AG09319 (cell line): ENCODE measurements around the gene TPRG1L.

Experiments used
- DNase-seq: peaks from one replicate; pipeline ENCODE4 v3.0.0-alpha.2; 2010; ENCODE audit warnings: low read depth; ENCODE audit errors: extremely low read depth
- TF ChIP-seq, protein P1 (sequence below): IDR thresholded peaks from 2 replicates; pipeline ENCODE4 v1.5.1; 2011; ENCODE audit warnings: low read depth, mild to moderate bottlenecking, inconsistent platforms, low read length, moderate library complexity

Gene TPRG1L

GRCh38 chr1:3606779-3607702 lies 17.8 kb upstream of the TPRG1L start:
- DNase-seq, result no peak
- TF ChIP-seq, protein P1, sequence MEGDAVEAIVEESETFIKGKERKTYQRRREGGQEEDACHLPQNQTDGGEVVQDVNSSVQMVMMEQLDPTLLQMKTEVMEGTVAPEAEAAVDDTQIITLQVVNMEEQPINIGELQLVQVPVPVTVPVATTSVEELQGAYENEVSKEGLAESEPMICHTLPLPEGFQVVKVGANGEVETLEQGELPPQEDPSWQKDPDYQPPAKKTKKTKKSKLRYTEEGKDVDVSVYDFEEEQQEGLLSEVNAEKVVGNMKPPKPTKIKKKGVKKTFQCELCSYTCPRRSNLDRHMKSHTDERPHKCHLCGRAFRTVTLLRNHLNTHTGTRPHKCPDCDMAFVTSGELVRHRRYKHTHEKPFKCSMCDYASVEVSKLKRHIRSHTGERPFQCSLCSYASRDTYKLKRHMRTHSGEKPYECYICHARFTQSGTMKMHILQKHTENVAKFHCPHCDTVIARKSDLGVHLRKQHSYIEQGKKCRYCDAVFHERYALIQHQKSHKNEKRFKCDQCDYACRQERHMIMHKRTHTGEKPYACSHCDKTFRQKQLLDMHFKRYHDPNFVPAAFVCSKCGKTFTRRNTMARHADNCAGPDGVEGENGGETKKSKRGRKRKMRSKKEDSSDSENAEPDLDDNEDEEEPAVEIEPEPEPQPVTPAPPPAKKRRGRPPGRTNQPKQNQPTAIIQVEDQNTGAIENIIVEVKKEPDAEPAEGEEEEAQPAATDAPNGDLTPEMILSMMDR, result no peak

GRCh38 chr1:3607703-3608065 lies 17.1 kb upstream of the TPRG1L start:
- TF ChIP-seq, protein P1, result no peak
- no peak for DNase-seq

DNA sequence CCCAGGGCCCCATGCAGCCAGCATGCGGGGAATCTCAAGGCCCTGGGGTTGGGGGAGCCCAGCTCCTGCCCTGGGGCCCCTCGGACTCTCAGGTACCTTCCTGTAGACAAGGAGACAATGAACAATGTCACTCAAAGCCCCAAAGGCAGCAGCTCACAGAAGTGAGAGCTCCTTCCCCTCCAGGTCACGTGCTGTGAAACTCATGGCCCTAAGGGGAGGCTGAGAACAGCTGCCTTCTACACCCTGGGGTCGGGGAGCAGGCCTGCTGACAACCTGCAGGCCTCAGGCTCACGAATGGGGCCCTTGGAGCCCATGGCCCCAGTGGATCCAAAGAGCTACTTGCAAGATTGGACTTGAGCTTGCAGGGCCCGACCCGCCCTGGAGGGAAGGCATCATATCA lies 16.7 kb upstream of the TPRG1L start:
- TF ChIP-seq, protein P1, result no peak
- DNase-seq, result no peak

- TF ChIP-seq, protein P1, result no peak
- DNase-seq, result no peak
These were observed 15.6 kb upstream of the TPRG1L start for GRCh38 chr1:3609016-3609768.

DNA sequence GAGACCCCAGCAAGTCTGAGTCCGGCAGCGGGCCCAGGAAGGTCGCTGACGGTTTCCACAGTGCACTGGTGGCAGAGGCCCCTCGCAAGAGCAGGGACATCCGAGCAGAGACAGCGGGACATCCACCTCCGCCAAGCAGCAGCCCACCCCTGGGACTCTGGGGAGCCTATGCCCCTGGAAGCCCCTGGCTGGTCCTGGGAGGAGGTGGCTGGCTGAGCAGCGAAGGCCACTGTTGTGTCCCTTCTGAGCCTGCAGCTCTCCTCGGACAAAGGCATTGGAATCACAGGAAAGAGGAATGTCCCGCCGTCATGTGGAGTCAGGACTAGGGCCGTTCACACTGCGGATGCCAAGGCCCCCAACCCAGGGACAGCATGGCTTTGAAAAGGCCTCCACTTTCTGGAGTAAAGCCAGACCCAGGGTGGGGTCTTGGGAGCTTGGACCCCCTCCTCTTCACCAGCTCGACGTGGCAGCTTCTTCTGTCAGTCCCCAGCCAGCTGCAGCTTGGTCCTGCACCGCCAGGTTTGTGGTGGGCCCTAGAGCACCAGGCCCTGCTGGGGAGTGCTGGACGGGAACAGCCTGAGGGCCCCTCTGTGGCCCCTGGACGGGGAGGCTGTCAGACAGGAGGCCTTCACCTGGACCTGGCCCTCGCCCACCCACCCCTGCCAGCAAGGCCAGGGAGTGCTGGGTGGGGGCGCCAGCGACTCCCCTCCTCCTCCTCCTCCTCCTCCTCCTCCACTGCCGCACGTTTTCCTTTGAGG lies 14.9 kb upstream of the TPRG1L start:
- DNase-seq, result no peak
- TF ChIP-seq, protein P1, result no peak

DNA sequence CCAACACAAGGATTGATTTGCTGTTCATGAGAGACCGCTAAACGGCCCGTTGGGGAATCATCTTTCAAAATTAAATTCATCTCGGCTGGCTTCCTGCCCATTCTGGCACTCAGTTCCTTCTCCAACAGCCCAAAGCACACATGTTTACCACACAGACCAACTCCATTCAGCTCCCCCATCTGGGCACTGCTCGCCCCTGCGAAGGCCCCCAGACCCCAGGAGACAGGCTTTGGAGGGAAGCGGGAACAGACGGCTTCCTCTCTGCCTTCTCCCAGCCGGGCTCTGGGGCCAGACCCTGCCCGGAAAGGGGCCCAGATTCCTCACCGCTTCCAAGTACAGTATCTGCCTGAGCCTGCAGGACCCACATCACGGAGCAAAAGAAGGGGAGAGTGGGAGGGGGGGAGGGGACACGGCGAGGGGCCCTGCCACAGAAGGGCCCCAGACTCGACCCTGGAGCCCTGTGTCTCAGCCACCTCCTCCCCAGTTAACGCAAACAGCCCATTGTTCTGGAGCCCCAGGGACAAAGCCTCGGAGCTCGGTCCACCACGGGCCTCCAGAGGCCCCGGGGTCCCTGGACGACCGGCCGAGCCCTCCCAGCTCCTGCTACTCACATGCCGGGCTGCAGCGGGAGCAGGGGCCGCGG lies 14.2 kb upstream of the TPRG1L start:
- TF ChIP-seq, protein P1, result no peak
- DNase-seq, result no peak
